ENCODE data around the gene GABBR2.

GABBR2 gene

GRCh38 chr9:98255061-98255577, 453.6 kb downstream of the GABBR2 start:
- no peak for DNase-seq (ENCODE audit: low read depth)

GRCh38 chr9:98254228-98255060, 454.3 kb downstream of the GABBR2 start:
- DNase-seq (ENCODE audit: low read depth), result no peak

- DNase-seq (ENCODE audit: low read depth), result no peak
These were observed 455.2 kb downstream of the GABBR2 start for GRCh38 chr9:98253565-98253964.

- DNase-seq (ENCODE audit: low read depth), result no peak
These were observed 457.2 kb downstream of the GABBR2 start for GRCh38 chr9:98251551-98251950.

- no peak for DNase-seq (ENCODE audit: low read depth)
These were observed 459.0 kb downstream of the GABBR2 start for GRCh38 chr9:98249771-98250170.

GRCh38 chr9:98248737-98249474, 459.8 kb downstream of the GABBR2 start:
- no peak for DNase-seq (ENCODE audit: low read depth)

GRCh38 chr9:98247831-98248657, 460.7 kb downstream of the GABBR2 start:
- DNase-seq (ENCODE audit: low read depth), result no peak

- DNase-seq (ENCODE audit: low read depth), result no peak
These were observed 466.3 kb downstream of the GABBR2 start for GRCh38 chr9:98242426-98242825.

GRCh38 chr9:98241357-98242300, 467.1 kb downstream of the GABBR2 start:
- no peak for DNase-seq (ENCODE audit: low read depth)

GRCh38 chr9:98240475-98240874, 468.3 kb downstream of the GABBR2 start:
- no peak for DNase-seq (ENCODE audit: low read depth)

Data from stimulated activated CD8-positive, alpha-beta memory T cell treated with anti-CD3 and anti-CD28 coated beads, Interleukin-7, amount 100 ng/mL, for 24 hours (primary cell).